Suprapubic skin (tissue), 4 donors: ENCODE results near the gene RELCH. TPM values are rescaled to one million over a fixed set of nuclear protein-coding genes. Genes with fewer than 3 reads are reported as not detected.

ENCODE experiments used
- DNase-seq, 2 donors: peaks; one replicate each; pipeline ENCODE4 v3.0.0-alpha.2; 2019; ENCODE audit warnings: low spot score in 2 of 2
- H3K27ac ChIP-seq: fragments of 200-600 bp; sonication (generic); one replicate; pipeline ENCODE4 v1.5.1; 2019
- H3K27me3 ChIP-seq: fragments of 200-600 bp; sonication (generic); one replicate; pipeline ENCODE4 v1.5.1; 2019
- H3K36me3 ChIP-seq: fragments of 200-600 bp; sonication (generic); one replicate; pipeline ENCODE4 v1.5.1; 2019
- H3K4me1 ChIP-seq: fragments of 200-600 bp; sonication (generic); one replicate; pipeline ENCODE4 v1.5.1; 2019
- H3K4me3 ChIP-seq: fragments of 200-600 bp; sonication (generic); one replicate; pipeline ENCODE4 v1.5.1; 2019; ENCODE audit warnings: mild to moderate bottlenecking
- H3K9me3 ChIP-seq: fragments of 200-600 bp; sonication (generic); one replicate; pipeline ENCODE4 v1.5.1; 2019
- EP300 ChIP-seq: sonication (generic); formaldehyde crosslinking; IDR thresholded peaks from one replicate; pipeline ENCODE4 v1.6.1; 2017; ENCODE audit warnings: antibody characterized with exemption
- POLR2A ChIP-seq, 2 donors: fragments of 450-650 bp; IDR thresholded peaks; one replicate each; pipeline ENCODE4 v1.6.1; 2017; ENCODE audit warnings: antibody characterized with exemption in 2 of 2, mild to moderate bottlenecking in 2 of 2, moderate library complexity in 2 of 2
- POLR2AphosphoS5 ChIP-seq, 3 donors: sonication (generic); formaldehyde crosslinking; IDR thresholded peaks; one replicate each; pipeline ENCODE4 v1.6.1; 2017; ENCODE audit warnings: antibody characterized with exemption in 3 of 3
- WGBS: methylation state at CpG from one replicate; pipeline ENCODE4 v1.1.5; 2018; 5-methylcytosine and 5-hydroxymethylcytosine counted together
- total RNA-seq, 4 donors: library from RNA; depleted of rRNA; stranded (reverse); fragments of >200 nt; gene quantifications; one replicate each; pipeline ENCODE4 v1.1.0, GENCODE V29; 2016
- TF ChIP-seq, protein P1 (sequence below), 2 donors: fragments of 200-600 bp in 1 of 2; fragments of 450-650 bp in 1 of 2; sonication (generic) in 1 of 2; IDR thresholded peaks; one replicate each; pipeline ENCODE4 v1.5.1; 2016 to 2019; ENCODE audit warnings: antibody characterized with exemption in 2 of 2, mild to moderate bottlenecking in 1 of 2, moderate library complexity in 1 of 2

The RELCH gene
- total RNA-seq, 4 donors from 2014 or later = 54.2 to 108 (median 61.9) TPM

DNA sequence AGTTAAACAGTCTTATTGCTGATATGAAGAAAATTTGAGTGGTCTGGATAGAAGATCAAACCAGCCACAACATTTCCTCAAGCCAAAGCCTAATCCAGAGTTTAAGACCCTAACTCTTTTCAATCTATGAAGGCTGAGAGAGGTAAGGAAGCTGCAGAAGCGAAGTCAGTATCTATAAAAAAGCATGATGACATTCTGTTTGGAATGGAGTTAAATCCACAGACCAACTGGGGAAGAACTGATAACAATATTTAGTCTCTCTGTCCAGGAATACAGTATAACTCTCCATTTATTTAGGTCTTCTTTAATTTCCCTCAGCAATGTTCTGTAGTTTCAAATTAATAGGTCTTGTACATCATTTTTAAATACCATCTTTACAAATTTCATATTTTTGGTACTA is 16.2 kb upstream of the RELCH start:
- H3K4me3 ChIP-seq = no peak overlapping the region
- no peaks in the 10 kb centered on the region for H3K4me1 ChIP-seq
- H3K9me3 ChIP-seq = no peaks in the 10 kb centered on the region
- H3K27ac ChIP-seq = no peak overlapping the region
- DNase-seq = no peak
- no peaks in the 10 kb centered on the region for H3K27me3 ChIP-seq
- no peaks in the 10 kb centered on the region for H3K36me3 ChIP-seq
- TF ChIP-seq, protein P1, sequence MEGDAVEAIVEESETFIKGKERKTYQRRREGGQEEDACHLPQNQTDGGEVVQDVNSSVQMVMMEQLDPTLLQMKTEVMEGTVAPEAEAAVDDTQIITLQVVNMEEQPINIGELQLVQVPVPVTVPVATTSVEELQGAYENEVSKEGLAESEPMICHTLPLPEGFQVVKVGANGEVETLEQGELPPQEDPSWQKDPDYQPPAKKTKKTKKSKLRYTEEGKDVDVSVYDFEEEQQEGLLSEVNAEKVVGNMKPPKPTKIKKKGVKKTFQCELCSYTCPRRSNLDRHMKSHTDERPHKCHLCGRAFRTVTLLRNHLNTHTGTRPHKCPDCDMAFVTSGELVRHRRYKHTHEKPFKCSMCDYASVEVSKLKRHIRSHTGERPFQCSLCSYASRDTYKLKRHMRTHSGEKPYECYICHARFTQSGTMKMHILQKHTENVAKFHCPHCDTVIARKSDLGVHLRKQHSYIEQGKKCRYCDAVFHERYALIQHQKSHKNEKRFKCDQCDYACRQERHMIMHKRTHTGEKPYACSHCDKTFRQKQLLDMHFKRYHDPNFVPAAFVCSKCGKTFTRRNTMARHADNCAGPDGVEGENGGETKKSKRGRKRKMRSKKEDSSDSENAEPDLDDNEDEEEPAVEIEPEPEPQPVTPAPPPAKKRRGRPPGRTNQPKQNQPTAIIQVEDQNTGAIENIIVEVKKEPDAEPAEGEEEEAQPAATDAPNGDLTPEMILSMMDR (IDR thresholded peaks at IDR 0.05) = no peak
- TF ChIP-seq POLR2AphosphoS5 (IDR thresholded peaks at IDR 0.05) (no peak), POLR2A (IDR thresholded peaks at IDR 0.05) (no peak), EP300 (no peak)
- WGBS = 93% methylated on average over 1 of the region's 1 CpG

DNA sequence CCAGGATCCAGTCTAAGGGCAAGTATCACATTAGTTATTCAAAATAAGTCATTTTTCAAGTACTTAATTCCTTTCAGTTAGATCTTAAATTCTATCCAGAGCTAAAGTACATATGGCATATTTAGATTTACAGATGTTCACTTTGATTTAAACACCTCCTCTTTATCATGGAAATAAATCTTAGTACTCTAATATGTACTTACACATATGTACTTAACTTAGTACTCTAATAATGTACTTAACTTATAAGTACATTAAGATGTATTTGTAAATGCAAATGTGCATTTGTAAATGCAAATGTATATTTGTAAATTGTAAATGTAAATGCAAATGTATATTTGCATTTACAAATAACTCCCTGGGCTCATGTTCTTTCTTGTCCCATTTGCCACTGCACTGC is 14.8 kb upstream of the RELCH start:
- Histone ChIP-seq H3K4me1 (no peaks in the 10 kb centered on the region), H3K9me3 (no peaks in the 10 kb centered on the region), H3K4me3 (no peak overlapping the region), H3K27ac (no peak overlapping the region), H3K36me3 (no peaks in the 10 kb centered on the region), H3K27me3 (no peaks in the 10 kb centered on the region)
- no peak for DNase-seq
- TF ChIP-seq, protein P1 (IDR thresholded peaks at IDR 0.05) = no peak
- no peak for TF ChIP-seq EP300
- no peak for TF ChIP-seq POLR2A (IDR thresholded peaks at IDR 0.05)
- TF ChIP-seq POLR2AphosphoS5 (IDR thresholded peaks at IDR 0.05) = no peak

DNA sequence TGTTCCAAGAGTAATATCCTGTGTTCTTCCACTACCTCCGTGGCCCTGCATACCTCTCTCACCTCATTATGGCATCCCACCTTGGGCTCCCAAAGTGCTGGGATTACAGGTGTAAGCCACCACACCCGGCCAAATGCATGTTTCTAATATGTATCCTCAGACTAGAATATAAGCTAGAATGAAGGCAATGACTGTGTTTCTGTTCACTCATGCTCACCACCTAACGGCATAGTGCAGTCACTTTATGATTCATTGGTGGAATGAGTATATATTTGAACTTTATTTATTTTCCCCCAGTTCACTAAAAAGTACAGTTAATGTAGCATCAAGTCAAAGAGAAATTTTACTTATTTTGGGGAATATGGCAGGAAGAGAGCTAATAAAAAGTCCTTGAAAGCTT is 11.5 kb upstream of the RELCH start:
- H3K36me3 ChIP-seq = no peaks in the 10 kb centered on the region
- H3K4me3 ChIP-seq = no peak overlapping the region
- no peaks in the 10 kb centered on the region for H3K27me3 ChIP-seq
- no peaks in the 10 kb centered on the region for H3K9me3 ChIP-seq
- no peak overlapping the region for H3K27ac ChIP-seq
- DNase-seq = no peak
- whole genome bisulfite sequencing = 96% methylated on average over 3 of the region's 3 CpGs
- TF ChIP-seq, protein P1 (IDR thresholded peaks at IDR 0.05) = no peak
- TF ChIP-seq EP300 (no peak), POLR2A (IDR thresholded peaks at IDR 0.05) (no peak), POLR2AphosphoS5 (IDR thresholded peaks at IDR 0.05) (no peak)
- H3K4me1 ChIP-seq = no peaks in the 10 kb centered on the region

DNA sequence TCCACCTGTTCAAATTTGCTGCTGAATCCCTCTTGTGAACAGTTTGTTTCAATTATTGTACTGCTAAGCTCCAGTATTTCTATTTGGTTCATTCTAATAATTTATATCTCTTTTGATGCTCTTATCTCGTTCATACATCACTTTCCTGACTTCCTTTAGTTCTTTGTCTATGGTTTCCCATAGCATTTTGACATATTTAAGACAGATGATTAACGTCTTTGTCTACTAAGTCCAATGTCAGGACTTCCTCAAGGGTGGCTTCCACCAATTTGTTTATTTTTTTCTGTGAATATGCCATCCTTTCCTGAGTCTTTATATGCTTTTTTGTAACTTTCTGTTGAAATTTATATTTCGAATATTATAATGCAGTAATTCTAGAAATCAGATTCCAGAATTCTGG is 9.8 kb upstream of the RELCH start:
- no peaks in the 10 kb centered on the region for H3K36me3 ChIP-seq

DNA sequence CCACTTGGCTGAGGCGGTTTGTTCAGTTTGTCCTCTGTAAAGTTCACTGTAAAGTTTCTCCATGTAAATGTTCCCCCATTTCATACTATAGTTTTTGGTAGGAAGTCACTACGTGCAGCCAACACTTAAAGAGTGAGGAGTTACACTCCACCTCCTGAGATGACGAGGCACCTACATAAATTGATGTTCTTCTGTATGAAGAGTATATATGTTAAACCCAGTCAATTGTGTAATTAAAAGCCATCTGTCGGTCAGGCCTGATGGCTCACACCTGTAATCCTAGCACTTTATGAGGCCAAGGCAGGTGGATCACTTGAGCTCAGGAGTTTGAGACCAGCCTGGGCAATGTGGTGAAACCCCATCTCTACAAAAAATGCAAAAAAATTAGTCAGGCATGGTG is 7.8 kb upstream of the RELCH start:
- no peaks in the 10 kb centered on the region for H3K36me3 ChIP-seq
- H3K27me3 ChIP-seq = no peaks in the 10 kb centered on the region
- H3K4me3 ChIP-seq = no peak overlapping the region
- 92% methylated on average over 4 of the region's 4 CpGs for WGBS
- no peak for DNase-seq
- H3K4me1 ChIP-seq = peaks cover 3% of the 10 kb centered on the region
- no peak overlapping the region for H3K27ac ChIP-seq
- no peak for TF ChIP-seq POLR2AphosphoS5 (IDR thresholded peaks at IDR 0.05)
- TF ChIP-seq, protein P1 (IDR thresholded peaks at IDR 0.05) = no peak
- no peaks in the 10 kb centered on the region for H3K9me3 ChIP-seq

More for the DNA sequence above, 9.8 kb upstream of the RELCH start:
- H3K4me3 ChIP-seq = no peak overlapping the region
- 83% methylated on average over 3 of the region's 3 CpGs for WGBS
- no peak for DNase-seq
- TF ChIP-seq POLR2AphosphoS5 (IDR thresholded peaks at IDR 0.05) = no peak
- TF ChIP-seq, protein P1 (IDR thresholded peaks at IDR 0.05) = no peak
- H3K4me1 ChIP-seq = no peaks in the 10 kb centered on the region
- no peak overlapping the region for H3K27ac ChIP-seq
- H3K27me3 ChIP-seq = no peaks in the 10 kb centered on the region
- no peaks in the 10 kb centered on the region for H3K9me3 ChIP-seq
